GM18502 (cell line): ENCODE measurements around the gene MRE11.
"Not testable (repeated sequence)": the region's sequence is repeated elsewhere in the genome, so short reads cannot be mapped to it uniquely, and the experiment has no call there.

Source experiments
- ATAC-seq: cut with Tn5 transposase; IDR thresholded peaks from one replicate; pipeline ENCODE4 v1.9.1; 2021; ENCODE audit warnings: mild to moderate bottlenecking; ENCODE audit not compliant: unreplicated experiment, poor library complexity

Gene MRE11

GRCh38 chr11:94445641-94446040 lies 48.0 kb downstream of the MRE11 start:
- ATAC-seq, result no peak

DNA sequence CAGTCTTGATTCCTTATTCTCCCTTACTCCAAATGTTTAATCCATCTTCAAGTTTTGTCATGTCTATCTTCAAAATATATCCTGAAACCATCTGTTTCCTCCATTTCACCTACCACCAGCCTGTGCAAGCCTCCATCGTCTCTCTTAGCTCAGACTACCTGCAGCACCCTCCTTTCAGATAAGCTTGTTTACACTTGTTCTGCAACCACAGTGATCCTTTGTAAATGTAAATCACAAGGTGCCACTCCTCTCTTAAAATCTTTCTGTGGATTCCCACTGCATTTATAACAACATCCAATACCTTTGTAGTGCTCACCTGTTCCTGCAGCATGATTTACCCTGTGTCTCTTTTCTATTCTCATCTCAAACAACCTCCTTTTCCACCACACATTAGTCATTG lies 60.6 kb downstream of the MRE11 start:
- no peak for ATAC-seq

DNA sequence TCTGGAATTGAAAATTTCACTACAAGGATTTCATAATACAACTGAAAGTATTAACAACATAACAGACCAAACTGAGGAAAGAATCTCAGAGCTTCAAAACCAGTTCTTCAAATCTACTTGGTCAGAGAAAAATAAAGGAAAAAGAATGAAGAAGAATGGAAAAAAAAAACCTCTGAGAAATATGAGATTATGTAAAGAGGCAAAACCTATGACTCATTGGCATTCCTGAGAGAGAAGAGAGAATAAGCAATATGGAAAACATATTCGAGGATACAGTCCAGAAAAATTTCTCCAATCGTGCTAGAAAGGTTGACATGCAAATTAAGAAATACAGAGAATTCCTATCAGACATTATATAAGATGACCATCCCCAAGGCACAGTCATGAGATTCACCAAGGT lies 69.0 kb downstream of the MRE11 start:
- ATAC-seq, result no peak

DNA sequence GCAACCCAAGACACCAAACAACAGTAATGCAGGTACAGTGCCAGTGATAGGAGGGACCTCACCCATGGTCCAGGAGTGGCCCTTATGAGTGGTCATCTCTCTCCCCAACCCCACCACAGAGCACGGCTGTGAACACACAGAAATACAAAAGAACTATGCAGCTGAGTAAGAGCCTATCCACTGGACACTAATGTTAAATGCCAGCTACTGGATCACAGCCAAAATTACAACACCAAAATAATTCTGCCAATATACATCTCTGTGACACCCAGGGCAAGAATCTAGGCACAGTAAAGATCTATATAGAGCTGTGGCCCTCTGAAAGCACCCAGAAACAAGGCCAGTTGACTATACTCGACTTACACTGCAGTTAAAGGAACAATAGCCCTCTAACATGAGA lies 69.6 kb downstream of the MRE11 start:
- no peak for ATAC-seq

DNA sequence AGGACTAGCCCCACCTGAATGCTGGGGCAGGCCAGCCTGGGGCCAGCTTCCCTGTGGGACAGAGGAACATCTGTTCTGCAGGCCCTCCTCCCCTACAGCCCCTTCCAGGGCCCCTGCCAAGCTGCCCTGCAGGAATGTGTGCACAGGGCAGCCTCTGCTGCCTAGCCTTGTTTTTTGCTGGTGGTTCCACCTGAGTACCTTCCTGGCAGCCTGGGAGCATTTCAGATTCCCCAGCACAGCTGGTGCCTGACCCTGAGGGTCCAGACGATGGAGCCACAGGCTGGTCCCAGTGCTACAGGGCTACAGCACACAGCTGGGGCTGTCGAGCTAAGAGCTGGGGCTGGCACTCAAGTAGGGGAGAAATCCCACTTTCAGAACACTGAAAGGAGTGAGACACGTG lies 70.1 kb downstream of the MRE11 start:
- no peak for ATAC-seq

- no peak for ATAC-seq
Observed at GRCh38 chr11:94418123-94418765, 75.4 kb downstream of the MRE11 start.

DNA sequence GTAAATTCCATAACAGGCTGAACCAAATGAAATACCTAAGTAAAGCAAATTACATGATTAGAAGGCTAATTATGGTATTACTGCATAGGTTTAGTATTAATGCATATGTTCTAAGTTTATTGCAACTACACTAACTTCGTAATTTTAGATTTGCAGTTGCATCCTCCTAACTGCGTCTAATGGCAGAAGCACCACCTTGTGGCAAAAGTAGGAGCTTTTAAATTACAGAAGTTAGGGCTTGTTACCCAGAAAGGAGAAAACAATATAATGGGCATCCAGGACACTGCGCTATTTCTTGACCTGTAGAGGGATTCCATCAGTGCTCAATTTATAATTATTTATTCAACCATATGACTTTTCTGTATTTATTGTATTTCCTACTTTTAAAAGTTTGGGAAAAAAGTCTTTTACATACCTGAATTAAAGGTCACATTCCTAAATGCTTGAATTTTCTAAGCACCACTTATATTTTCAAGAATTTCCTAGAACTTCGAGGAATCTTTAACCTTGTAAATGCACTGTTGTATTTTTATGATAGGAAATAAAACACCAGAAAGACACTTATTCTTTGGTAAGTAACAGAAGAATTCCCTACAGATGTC lies 76.2 kb downstream of the MRE11 start:
- no peak for ATAC-seq

DNA sequence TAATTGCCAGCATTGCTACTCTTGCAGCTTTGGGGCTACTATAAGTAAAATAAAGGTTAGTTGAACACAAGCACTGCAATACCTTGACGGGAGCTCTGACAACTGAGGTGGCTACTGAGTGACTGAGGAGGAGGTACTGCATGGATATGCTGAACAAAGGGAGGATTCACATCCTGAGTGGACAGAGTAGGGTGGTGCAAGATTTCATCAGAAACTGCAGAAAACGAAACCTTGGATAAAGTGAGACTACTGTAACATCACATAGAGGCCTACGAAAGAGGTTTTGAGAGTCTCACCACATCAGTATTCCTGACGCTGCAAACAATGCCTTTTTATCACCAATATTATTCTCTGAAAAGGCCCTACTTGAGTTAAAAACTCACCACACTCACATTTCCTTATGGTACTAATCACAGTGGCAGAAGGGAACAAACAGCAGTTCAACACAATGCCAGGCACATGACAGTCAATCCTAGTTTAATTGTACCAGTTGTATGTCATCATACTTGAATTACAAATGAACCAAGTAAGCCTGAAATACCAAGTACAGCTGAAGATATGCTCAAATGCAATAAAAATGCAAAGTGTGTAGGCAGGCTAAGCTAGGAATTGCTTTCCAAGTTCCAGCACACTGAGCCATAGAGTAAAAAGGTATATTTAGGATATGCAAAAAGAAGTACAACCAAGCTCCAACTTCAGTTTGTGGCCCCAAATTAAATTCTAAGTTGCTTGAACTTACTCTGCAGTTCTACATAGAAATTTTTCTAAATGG lies 88.4 kb downstream of the MRE11 start:
- ATAC-seq, result no peak

DNA sequence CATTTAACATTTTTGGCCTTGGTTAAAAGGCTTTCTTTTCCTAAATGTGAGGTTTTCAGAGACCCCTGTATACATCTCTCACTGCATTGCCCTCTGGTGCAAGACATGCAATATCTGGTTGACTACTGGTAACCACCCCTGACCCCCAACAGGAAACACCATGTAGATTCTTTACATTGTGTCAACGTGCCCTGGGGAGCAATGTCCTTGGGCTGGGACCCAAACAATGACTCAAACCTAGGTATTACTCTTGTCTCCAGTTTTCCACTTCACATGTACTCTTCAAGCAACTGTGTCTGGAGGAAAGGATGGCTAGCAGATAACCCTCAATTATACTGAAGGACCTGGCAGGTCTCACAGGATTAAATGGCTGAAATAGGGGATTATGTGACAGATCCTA lies 91.3 kb downstream of the MRE11 start:
- no peak for ATAC-seq

DNA sequence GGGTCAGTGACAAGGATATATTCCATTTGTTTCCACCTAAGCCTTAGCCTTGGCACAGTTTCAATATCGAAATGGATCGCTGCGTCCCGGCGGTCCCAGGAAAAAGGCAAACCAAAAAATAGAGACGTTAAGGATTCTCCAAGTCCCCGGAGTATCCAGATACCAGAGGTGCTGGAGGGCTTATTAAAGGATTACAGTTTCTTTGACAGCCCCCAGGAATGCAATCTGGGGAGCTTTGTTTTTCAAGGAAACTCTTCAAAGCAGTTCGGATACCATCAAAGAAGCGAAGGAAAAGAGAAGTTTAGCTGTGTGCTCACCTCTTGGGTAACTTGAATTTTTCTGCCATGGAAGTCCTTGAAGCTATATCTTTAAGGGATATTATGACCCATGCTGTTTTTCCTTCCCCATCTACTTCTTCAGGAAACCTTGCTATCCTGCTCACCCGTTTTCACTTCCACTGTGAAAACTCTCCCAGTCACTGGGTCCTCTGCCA lies 91.8 kb downstream of the MRE11 start:
- no peak for ATAC-seq

DNA sequence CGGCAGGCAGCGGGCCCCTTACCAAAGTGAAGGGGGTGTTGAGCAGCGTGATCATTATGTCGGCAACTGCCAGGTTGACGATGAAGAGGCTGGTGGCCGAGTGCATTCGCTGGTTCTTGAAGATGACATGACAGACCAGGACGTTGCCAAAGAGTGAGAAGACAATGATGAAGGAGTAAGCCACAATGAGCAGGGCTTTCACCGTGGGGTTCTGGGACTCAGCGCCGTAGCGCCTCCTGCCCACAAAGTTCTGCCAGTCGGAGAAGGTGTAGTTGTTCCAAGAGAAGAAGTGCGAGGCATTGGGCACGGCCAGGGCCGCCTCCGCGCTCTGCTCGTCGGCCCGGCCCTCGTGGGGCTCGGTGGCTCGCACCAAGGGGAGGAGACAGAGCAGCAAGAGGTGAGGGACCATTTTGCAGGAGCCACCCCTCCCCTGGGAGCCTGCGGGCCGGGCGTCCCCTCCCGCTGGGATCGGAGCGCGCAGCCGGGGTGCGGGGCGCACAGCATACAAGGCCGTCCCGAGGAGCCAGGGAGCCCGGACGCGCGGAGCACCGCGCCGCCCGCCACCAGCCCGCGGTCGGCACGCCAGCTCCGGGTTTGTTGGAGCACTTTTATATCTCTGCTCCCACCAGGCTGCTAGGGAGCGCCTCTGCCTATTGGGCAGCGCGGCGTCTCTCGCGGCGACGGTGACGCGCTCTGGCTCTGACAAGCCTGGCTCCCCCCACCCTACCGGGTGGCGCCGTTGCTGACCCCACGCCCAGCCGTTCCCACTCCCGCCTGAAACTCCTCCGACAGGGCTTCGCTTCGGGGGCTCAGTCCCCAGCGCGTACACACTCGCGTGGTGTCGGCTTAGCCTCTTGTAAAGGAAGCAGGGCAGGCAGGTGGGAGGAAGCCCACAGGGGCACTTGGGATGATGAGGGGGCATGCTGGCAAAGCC lies 92.5 kb downstream of the MRE11 start, which contains the start of gene GPR83:
Gene GPR83 (minus strand): TSS at position 581 of the 934 bp plus-strand sequence. CDS start 172 bp downstream, at position 409.
- ATAC-seq, result no peak

- no peak for ATAC-seq
Observed at GRCh38 chr11:94400457-94400838, 93.2 kb downstream of the MRE11 start.

- no peak for ATAC-seq
Observed at GRCh38 chr11:94400050-94400449, 93.6 kb downstream of the MRE11 start.

DNA sequence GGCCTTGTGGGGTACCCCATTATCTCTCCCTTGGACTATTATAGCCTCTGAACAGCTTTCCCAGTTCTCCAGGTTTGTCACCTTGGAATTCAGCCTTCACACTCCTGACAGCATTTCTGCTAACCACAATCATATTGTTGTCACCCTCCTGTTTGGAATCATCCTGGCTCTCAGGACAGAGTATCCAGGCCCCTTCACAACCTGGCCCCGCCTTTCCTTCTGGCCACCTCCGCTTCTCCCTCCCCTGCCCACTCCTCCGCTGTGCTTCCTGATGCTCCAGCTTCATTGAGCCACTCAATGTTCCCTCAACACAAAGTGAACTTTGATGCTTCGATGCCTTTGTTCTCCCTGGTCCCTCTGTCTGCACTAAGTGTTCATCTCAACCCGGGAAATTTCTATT lies 95.5 kb downstream of the MRE11 start:
- no peak for ATAC-seq

DNA sequence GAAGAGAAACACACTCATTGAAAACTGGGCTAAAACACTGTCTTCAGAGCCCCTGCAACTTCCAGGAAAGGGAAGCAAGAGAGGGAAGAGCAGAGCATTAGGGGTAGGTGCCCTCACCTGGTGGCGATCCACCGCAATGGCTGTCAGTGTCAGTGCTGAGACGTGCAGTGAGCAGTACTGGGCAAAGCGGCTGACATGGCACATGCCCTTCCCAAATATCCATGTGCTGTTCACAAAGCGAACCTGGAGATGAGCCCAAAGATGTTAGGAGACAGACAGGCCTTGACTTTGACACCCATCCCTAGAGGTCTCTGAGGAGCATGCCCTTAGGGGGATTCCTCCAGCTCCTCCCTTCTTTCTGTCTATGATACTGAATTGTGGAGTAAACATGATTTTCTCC lies 97.4 kb downstream of the MRE11 start:
- ATAC-seq, result no peak

DNA sequence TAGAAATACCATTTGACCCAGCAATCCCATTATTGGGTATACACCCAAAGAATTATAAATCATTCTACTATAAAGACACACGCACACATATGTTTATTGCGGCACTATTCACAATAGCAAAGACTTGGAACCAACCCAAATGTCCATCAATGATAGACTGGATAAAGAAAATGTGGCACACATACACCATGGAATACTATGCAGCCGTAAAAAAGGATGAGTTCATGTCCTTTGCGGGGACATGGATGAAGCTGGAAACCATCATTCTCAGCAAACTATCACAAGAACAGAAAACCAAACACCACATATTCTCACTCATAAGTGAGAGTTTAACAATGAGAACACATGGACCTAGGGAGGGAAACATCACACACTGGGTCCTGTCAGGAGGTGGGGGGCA lies 101.7 kb downstream of the MRE11 start:
- not testable (repeated sequence) for ATAC-seq

DNA sequence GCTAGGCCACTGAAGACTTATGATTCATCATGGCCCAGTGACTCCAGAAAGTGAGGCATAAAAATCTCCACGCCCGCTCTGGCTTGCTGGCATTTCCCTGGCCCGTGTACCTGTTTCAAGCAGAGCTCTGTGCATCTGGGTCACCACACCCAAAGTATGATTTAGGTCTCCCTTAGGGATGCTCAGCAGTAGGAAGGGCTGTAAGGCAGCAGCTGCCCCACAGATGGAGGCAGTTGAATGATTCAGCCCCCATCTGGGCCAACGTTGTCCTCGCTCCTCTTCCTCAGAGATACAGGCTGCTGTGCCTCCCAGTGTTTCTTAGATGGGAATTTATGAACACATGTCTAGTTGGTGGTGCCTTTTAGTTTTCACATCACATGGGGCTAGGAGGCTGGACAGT lies 114.0 kb downstream of the MRE11 start:
- no peak for ATAC-seq

- ATAC-seq, result no peak
Observed at GRCh38 chr11:94376841-94377240, 116.8 kb downstream of the MRE11 start.

DNA sequence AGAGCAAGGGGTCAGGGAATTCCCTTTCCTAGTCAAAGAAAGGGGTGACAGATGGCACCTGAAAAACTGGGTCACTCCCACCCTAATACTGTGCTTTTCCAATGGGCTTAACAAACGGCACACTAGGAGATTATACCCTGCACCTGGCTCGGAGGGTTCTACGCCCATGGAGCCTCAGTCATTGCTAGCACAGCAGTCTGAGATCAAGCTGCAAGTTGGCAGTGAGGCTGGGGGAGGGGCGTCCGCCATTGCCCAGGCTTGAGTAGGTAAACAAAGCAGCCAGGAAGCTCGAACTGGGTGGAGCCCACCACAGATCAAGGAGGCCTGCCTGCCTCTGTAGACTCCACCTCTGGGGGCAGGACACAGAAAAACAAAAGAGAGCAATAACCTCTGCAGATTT lies 123.1 kb downstream of the MRE11 start:
- not testable (repeated sequence) for ATAC-seq
